ENCODE measurements around the gene CABLES2. TPM values are rescaled to one million over a fixed set of nuclear protein-coding genes. Genes with fewer than 3 reads are reported as not detected.

The CABLES2 gene
- total and polyA plus RNA-seq, 10 of the 15 experiments (the other 5 are each of a cell fraction or from before 2014, with no cell fraction given), result 2.2 to 14.9 (median 5.3) TPM

DNA sequence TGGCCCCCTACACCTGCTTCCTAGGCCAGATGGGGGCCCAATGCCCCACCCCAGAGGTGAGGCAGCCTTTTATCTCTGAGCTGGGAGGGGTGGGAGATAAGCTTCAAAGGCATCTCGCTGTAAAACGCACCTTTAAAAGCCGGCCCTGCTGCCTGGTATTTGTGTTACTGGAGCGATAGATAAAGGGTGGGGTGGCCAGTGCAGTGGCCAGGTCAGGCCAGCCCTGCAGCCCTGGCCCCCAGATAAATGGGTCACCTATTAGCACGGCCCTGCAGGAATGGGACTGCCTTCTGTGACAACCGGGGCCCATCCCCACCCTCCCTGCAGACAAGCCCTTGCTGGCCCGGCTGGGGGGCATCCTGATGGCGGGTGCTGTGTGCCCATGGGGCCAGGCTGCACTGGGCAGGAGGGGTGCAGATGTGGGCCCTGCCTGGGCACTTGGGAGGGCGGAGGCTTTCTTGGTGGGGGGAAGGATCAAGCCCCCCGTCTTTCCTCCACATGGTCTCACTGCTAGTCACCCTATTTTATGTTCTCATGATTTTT is 23.3 kb upstream of the CABLES2 start (continued):
- TF ChIP-seq, protein P1, sequence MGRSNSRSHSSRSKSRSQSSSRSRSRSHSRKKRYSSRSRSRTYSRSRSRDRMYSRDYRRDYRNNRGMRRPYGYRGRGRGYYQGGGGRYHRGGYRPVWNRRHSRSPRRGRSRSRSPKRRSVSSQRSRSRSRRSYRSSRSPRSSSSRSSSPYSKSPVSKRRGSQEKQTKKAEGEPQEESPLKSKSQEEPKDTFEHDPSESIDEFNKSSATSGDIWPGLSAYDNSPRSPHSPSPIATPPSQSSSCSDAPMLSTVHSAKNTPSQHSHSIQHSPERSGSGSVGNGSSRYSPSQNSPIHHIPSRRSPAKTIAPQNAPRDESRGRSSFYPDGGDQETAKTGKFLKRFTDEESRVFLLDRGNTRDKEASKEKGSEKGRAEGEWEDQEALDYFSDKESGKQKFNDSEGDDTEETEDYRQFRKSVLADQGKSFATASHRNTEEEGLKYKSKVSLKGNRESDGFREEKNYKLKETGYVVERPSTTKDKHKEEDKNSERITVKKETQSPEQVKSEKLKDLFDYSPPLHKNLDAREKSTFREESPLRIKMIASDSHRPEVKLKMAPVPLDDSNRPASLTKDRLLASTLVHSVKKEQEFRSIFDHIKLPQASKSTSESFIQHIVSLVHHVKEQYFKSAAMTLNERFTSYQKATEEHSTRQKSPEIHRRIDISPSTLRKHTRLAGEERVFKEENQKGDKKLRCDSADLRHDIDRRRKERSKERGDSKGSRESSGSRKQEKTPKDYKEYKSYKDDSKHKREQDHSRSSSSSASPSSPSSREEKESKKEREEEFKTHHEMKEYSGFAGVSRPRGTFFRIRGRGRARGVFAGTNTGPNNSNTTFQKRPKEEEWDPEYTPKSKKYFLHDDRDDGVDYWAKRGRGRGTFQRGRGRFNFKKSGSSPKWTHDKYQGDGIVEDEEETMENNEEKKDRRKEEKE (IDR thresholded peaks at IDR 0.05), result no peak
- TF ChIP-seq KLF5 (IDR thresholded peaks at IDR 0.05; ENCODE audit: partially characterized antibody) (no peak), EZH2 (IDR thresholded peaks at IDR 0.05; ENCODE audit: borderline replicate concordance, control insufficient read depth, low read depth, low read length) (no peak)
- TF ChIP-seq, protein P2, sequence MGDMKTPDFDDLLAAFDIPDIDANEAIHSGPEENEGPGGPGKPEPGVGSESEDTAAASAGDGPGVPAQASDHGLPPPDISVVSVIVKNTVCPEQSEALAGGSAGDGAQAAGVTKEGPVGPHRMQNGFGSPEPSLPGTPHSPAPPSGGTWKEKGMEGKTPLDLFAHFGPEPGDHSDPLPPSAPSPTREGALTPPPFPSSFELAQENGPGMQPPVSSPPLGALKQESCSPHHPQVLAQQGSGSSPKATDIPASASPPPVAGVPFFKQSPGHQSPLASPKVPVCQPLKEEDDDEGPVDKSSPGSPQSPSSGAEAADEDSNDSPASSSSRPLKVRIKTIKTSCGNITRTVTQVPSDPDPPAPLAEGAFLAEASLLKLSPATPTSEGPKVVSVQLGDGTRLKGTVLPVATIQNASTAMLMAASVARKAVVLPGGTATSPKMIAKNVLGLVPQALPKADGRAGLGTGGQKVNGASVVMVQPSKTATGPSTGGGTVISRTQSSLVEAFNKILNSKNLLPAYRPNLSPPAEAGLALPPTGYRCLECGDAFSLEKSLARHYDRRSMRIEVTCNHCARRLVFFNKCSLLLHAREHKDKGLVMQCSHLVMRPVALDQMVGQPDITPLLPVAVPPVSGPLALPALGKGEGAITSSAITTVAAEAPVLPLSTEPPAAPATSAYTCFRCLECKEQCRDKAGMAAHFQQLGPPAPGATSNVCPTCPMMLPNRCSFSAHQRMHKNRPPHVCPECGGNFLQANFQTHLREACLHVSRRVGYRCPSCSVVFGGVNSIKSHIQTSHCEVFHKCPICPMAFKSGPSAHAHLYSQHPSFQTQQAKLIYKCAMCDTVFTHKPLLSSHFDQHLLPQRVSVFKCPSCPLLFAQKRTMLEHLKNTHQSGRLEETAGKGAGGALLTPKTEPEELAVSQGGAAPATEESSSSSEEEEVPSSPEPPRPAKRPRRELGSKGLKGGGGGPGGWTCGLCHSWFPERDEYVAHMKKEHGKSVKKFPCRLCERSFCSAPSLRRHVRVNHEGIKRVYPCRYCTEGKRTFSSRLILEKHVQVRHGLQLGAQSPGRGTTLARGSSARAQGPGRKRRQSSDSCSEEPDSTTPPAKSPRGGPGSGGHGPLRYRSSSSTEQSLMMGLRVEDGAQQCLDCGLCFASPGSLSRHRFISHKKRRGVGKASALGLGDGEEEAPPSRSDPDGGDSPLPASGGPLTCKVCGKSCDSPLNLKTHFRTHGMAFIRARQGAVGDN (IDR thresholded peaks at IDR 0.05), result no peak
